Stimulated activated CD4-positive, alpha-beta T cell treated with anti-CD3 and anti-CD28 coated beads, Interleukin-4, amount 100 ng/mL, for 48 hours (primary cell): ENCODE measurements around the gene SLC35D1.
"Not testable (repeated sequence)": the region's sequence is repeated elsewhere in the genome, so short reads cannot be mapped to it uniquely, and the experiment has no call there.

ENCODE experiments used
- DNase-seq, 2 donors: peaks; one replicate each; pipeline ENCODE4 v3.0.0-alpha.2; 2020; ENCODE audit warnings: low read depth in 2 of 2

SLC35D1 gene

DNA sequence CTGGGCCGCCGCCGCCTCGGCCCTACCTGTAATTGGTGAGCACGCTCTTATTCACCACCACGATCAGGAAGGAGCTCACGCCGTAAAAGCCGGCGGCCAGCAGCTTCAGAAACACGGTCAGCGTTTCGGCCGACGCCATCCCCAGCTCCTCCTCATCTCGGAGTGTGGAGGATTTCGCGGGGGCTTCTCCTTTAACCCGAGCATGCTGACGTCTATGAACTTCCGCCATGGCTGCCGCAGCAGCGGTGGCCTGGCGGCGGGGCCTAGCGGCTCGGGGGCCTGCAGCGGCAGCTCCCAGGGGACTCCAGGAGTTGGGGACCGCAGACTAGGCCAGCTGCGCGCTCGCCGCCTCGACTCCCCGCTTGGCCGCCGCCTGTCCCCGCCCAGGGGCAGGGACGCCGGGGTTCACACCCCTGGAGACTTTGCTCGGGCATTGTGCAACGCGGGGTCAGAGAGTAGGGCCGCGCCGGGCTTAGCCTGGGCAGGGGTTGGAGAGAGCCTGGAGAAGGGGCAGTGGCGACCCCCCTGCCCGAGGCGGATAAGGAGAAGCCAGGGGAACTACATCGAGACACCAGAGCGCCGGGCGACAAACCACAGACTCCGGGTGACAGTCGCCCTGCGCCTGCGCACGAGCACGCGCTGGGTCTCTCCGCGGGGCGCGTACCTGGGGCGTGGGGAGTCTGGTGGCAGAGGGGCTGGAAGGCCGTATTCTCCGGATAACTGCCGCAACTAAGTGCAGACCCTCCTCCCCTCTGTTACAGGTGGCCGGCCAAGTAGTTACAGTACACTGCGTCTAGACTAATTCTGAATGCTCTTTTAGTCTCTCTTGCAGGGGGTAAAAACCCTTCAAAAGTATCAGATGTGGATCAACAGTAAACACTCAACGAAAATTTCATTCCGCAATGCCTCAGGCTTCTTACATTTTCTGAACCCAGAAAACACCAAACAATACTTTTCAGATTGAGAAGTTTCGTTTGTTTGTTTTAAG is at the start of gene SLC35D1:
TSS of gene SLC35D1 (minus strand) at position 364 of the 988 bp plus-strand sequence. CDS start at position 229, 135 bp downstream.
- DNase-seq: peak; percentile 65 to 68

DNA sequence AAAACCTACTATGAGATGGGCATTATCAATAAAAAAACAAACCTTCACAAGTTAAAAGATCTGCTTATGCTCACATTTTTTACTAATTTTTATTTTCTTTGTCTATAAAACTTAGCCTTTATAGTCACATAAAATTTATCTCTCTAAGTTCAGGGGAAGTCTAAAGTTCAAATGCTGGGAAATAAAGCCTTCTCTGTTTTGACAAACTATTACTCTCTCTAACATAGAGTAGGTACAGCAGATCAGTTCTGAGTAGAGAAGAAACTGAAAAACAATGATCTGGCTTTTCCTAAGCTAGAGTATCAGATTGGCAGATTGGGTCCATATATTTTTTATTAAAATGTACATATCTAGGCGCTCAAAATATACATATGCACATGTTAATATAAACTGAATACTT is 49.6 kb upstream of the SLC35D1 start:
- no peak for DNase-seq

DNA sequence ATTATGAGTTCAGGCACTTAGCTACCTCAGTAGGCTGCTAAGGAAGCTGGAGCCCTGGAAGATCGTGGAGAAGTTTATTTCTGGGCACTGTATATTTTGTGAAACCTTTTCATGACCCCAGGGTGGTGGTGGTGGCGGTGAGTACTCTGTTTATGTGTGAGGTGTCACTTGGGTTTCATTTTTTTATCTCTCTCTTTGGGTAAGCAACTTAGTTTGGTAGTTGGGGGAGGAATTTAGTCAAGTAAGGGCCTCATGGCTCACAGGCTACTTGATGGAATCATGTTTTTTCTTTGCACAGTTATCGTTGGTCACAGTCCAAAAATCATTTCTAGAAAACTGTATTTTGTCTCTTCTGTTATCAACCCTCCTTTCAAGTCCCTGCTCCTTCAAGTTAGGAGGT is 46.9 kb upstream of the SLC35D1 start:
- DNase-seq: no peak

DNA sequence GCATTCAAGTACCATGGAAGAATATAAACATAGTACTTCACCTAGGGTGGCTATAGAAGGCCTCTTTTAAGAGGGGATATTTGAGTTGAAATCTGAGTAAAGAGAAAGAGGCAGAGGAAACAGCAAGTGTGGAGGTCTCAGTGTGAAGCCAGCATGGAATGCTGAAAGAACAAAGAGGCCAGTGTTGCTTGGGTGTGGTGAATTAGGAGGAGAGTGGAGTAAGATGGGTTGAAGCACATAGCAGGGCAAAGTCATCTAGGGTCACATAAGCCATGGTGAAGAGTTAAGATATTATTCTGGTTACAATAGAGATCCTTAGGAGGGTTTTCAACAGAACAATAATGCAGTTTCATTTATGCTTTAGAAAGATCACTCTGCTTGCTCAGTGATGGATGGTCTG is 43.4 kb upstream of the SLC35D1 start:
- DNase-seq: no peak

DNA sequence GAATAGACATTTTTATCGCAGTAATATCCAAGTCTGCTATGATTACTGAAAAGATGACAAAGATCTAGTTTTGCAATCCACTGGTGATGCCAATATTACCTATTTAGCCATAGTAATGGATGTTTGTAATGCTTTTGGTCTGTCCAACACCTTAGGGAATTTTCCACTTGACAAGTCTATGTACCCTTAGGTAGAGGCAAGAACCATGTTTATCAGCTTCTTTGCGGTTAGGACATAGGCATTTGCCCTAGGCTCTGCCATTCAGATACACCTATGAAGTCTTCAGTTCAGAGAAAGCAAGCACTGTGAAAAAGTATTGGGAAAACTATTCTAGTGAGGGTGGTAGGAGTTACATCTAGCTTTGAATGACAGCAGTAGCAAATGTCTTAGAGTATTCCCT is 40.2 kb upstream of the SLC35D1 start:
- DNase-seq: no peak

DNA sequence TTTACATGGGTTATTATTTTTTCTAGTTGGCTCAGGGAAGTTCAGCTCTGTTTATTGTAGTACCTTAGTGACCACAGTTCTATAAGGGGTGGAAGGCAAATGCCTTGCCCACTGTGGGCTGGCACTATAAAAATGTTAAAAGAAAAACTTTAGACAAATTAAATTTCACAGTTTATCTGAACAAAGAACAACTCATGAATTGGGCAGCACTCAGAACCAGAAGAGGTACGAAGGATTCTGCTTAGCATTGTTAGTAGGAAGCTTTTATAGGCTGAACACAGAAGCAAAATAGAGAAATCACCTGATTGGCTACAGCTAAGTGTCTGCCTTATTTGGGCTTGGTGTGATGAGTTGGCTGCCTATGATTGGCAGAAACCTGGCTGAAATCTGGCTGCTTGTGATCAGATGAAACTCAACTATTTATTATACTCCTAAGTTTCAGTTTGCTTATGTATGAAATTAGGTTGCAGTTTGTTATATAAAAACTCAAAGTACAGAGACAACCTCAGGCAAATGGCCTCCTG is 35.8 kb upstream of the SLC35D1 start:
- DNase-seq: no peak

DNA sequence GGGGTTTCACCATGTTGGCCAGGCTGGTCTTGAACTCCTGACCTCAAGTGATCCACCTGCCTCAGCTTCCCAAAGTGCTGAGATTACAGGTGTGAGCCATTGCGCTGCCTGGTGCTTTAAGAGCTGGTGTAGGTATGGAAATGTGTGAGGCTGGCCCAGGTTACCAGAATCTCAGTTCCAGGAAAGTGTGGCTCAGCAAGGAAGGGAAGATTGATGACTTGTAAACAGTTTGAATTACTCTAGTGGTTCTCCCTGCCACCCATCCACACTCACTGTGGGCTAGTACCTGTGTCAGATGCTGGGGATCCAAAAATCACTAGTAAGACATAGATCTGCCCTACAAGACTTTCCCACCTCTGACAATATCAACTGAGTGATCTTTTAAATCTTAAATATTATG is 34.5 kb upstream of the SLC35D1 start:
- DNase-seq: no peak

DNA sequence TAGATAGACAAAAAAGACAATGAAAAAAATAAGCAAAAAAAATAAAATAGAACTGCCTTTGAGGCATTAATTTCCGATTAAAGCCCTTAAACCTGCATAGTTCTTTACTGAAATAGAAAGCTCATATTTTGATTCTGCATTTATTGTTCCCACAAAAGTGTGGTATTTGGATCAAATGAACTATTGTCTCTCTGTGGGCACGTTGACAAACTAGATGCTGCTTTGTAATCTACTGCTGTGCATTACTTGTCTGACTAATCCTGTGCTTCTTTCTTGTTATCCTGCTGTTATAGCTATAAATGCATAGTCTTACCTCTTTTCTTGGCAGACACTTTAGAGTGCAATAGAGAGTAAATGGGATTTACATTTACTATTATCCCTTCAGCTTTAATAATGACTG is 31.4 kb upstream of the SLC35D1 start:
- no peak for DNase-seq

DNA sequence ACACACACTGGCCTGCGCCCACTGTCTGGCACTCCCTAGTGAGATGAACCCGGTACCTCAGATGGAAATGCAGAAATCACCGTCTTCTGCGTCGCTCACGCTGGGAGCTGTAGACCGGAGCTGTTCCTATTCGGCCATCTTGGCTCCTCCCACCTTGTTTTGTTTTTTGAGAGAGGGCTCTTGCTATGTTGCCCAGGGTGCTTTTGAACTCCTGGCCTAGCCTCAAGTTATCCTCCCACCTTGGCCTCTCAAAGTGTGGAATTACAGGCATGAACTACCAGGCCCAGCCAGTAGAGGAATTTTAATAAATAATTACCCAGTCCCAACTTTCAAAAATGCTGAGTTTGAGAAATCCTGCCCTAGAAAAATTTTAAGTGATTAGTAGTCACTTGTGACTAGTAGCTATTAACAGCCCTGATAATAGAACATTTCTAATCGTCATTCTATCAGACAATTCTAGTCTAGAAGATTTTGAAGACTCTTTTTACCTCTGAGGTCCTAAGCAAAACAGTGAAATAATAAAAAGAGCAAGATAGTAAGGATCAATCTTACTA is 30.9 kb upstream of the SLC35D1 start:
- no peak for DNase-seq

DNA sequence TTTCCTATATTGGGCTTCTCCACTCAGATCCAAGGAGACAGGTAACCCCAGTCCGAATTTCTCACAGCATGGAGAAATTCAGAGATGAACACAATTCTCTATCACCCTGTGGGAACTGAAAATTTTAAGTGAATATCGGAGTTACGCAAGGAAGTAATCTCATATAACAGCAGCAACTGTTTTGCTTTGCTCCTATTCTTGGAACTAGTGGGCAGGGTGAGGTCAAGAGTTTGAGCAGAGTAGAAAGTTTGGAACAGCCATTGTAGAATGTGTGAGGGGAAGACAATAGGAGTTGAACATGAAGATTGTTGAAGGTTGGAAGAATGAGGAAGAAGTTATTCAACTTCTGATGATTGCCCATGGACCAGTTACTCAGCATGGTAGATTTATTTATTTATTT is 24.3 kb upstream of the SLC35D1 start:
- no peak for DNase-seq

DNA sequence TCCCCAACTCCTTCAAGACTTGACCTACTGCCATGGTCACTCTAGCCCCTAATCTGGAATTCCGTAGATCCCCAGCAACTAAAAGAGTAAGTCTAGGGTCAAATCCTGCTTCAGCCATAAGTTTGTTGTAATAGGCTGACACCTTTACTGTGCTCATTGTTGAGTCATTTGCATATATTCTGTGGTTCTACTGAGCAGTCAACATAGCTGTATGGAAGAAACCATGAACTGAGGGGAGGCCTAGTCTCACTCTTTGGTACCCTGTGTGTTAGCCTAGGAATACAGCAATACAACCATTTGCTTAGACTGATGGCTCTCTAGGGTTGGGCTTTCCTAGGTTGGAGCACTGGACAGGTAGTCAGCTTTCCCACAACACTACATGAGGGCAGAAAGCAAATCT is 23.6 kb upstream of the SLC35D1 start:
- no peak for DNase-seq

DNA sequence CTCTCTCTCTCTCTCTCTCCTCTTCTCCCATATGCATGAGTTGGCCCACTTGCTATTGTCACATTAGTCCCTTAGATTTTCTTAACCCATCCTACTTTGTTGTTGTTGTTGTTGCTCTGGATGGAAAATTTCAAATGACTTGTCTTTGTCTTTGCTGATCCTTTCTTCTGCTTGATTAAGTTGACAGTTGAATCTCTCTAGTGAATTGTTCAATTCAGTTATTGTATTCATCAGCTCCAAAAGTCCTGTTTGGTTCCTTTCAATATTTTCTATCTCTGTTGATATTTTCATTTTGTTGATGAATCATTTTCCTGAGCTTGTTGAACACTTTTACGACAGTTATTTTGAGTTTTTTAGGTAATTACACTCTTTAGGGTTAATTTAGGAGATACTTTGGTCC is 18.8 kb upstream of the SLC35D1 start:
- DNase-seq: no peak

DNA sequence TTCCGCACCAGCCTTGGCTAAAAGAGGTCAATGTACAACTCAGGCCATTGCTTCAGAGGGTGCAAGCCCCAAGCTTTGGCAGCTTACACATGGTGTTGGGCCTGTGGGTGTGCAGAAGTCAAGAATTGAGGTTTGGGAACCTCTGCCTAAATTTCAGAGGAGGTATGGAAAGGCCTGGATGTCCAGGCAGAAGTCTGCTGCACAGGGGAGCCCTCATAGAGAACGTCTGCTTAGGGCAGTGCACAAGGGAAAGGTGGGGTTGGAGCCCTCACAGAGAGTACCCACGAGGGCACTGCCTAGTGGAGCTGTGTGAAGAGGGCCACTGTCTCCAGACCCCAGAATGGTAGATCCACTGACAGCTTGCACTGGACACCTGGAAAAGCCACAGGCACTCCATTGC is 13.7 kb upstream of the SLC35D1 start:
- not testable (repeated sequence) for DNase-seq

DNA sequence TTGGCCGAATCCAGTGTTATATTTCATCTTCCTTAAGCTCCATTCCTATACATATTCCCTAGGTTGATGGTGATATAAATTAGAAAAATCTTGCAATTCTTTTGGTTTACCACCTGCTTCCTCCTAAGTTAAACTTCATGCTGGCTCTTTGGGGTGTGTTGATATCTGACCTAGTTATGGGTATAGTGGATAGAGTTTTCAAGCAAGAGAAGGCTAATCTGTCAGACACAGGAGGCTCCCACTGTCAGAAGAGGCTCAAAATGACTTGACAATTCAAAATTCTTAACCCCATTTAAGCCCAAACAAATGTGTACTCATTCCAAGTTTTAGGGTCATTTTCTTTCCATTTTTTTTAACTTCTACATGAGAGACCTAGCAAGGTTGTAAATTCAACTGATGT is 8.5 kb upstream of the SLC35D1 start:
- DNase-seq: no peak

DNA sequence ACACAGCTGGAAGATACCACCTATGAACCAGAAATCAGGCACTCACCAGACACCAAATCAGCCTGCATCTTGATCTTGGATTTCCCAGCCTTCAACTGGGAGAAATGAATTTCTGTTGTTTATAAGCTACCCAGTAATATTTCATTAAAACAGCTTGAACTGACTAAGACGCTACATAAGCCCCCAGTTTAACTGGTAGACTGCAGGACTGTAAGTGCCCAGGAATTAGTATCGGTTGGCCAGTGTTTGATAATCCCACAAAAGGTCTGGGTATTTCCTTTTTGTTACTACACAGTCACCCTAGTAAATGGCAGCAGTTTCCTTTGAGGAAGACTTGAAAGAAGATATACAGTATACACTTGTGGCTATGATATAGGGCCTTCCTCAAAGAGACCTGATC is 7.3 kb upstream of the SLC35D1 start:
- DNase-seq: no peak

DNA sequence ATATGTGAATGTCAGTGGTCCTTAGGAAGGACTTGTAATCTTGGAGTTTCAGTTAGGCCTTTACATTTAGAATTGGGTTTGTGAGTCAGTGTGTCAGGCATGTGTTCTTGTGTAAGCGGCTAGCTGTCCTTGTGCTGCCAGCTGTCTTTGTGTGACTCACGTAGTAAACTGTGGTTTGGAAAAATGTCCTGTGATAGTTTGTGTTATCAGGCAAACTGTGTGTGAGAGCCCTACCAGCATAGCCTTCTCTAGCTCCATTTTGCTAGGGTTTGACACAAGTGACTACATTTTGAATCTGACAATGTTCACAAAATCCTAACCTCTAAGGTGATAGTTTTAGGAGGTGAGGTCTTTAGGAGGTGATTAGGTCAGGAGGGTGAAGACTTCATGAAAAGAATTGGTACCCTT is 6.9 kb upstream of the SLC35D1 start:
- no peak for DNase-seq

DNA sequence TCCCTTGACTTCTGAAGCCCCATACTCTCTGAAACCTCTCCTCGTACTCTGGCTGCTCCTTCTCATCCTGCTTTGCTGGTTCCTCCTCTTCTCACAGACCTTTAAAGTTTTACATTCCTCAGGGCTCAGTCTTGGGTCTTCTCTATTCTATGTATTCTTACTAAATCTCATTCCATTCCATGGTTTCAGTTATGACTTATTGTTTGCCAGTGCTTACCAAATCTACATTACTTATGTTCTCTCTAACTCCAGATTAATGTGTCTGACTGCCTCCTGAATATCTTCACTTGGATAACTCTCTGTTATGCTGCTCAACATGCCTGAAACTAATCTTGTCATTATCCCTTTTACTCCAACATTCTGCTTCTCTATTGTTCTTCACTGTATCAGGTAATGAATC is 5.4 kb upstream of the SLC35D1 start:
- no peak for DNase-seq

DNA sequence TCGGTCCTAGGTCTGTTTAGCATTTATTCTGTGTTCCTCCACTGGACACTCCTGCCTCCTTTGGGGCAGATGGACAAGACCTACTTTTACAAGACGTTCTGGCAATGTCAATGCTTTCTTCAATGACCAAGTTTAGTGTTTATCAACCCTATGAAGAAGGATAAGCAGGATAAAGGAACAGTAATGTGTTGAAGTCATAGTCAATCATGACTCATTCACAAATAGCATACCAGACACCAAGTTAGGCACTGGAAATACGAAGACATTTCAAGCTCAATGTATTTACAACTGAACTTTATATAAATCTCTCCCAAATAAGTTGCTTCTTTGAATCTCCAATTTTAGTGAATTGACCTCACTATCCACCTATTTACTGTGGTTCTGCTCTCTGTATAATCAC is 4.8 kb upstream of the SLC35D1 start:
- DNase-seq: no peak

DNA sequence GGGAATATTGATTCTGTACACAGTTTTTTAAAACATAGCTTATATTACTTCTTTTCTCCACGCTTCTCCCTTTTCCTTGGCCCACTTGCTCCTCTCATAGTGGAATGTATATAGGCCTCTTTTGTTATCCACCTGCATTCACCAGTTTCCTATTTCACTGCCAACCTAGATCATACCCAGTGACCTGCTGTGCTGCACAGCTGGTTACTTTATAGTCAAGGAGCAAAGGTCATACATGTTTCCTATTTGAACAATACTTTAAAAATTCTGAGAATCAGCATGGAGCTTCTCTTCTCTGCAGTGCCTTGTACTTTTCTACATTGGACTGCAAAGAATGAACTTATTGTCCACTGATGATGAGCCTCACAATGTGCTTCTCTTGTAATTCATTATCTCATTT is 4.3 kb upstream of the SLC35D1 start:
- DNase-seq: no peak

DNA sequence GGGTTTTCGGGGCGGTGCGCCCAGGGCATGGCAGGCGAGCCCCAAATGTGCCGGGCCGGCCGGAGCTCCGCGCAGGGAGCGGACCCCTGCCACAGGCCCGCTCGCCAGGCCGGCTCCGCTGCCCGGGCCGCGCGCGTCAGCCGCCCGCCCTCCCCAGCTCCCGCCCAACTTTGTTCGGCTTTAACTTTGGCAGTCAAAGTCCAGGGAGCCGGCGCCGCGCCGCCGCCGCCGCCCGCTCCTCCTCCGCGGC is 488 bp downstream of the SLC35D1 start:
- DNase-seq: peak; percentile 11 to 15

DNA sequence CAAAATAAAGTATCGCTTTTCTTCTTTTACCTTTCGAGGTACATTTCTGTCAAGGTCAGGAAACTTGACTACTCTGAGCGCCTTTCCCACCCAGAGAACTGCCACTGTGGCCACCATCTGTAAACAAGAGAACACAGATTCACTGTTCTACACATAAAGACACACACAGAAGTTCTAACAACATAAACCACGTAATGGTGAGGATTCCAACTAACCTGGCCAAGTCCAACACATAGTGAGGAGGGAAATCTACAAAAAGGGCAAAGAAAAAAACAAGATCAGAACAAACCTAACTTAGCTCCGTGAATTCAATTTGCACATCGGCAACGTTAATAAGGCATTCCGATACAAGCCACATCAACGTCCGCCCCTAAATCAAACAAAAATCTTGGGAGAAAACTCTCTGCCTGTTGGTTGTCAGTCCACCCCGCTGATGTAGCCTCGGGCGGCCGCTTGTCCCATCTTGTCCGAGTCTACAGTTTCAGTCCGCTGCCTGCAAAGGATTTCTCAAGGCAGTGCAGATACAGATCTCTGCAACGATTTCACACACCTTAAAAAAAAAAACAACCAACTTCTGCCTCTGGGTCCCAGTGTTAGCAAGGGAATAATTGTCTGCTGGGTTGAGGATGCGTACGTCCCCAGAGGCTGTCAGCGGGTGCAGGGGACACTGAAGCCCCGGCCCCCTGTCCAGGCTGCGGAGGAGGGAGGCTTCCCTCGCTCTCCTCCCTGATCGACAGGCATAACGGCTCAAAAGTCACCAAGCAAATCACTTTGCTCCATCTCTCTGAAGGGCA is 1.0 kb downstream of the SLC35D1 start:
- peak in 1 of 2 donors; percentile 1 for DNase-seq

DNA sequence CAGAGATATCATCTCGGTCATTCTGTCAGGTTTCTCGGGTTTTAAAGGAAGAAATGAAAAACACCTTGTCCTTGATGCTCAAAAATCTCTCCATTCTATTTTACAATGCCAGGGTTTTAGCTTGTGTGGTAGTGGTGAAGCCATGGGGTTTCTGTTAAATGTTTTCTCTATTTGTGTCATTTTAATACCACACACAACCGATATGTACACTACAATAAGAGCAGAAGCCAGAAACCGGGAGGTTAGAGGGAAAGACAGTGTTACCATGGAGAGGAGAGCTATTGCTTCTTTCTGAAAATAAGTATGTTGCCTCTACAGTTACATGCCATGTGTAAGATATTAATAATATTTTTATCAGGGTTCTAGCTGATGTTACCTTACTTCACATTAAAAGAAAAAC is 2.8 kb downstream of the SLC35D1 start:
- DNase-seq: no peak
